Neural progenitor cell (in vitro differentiated cells): ENCODE data around the gene GCSAM. TPM values are rescaled to one million over a fixed set of nuclear protein-coding genes. Genes with fewer than 3 reads are reported as not detected.

Experiments used
- DNase-seq: peaks from one replicate; pipeline ENCODE4 v3.0.0-alpha.2; 2016; ENCODE audit warnings: low spot score
- H2AFZ ChIP-seq: fragments of 200-600 bp; sonication (generic); replicated peaks from 2 replicates; pipeline ENCODE4 v1.6.1; 2016; ENCODE audit warnings: antibody characterized with exemption
- H3F3A ChIP-seq: fragments of 200-600 bp; sonication (generic); 2 replicates; pipeline ENCODE4 v1.6.1; 2016; ENCODE audit warnings: antibody characterized with exemption, low read depth
- H3K27ac ChIP-seq: fragments of 200-600 bp; sonication (generic); 2 replicates; pipeline ENCODE4 v1.5.1; 2016; ENCODE audit warnings: mild to moderate bottlenecking
- H3K27me3 ChIP-seq: fragments of 200-600 bp; sonication (generic); 2 replicates; pipeline ENCODE4 v1.6.1; 2016; ENCODE audit warnings: mild to moderate bottlenecking, moderate library complexity
- H3K36me3 ChIP-seq: fragments of 200-600 bp; sonication (generic); 2 replicates; pipeline ENCODE4 v1.5.1; 2016
- H3K4me1 ChIP-seq: fragments of 200-600 bp; sonication (generic); 2 replicates; pipeline ENCODE4 v1.6.1; 2016; ENCODE audit warnings: mixed run types
- H3K4me2 ChIP-seq: fragments of 200-600 bp; sonication (generic); 2 replicates; pipeline ENCODE4 v1.6.1; 2016
- H3K4me3 ChIP-seq: fragments of 200-600 bp; sonication (generic); 2 replicates; pipeline ENCODE4 v1.5.1; 2016
- H3K79me2 ChIP-seq: fragments of 200-600 bp; sonication (generic); 2 replicates; pipeline ENCODE4 v1.6.1; 2016; ENCODE audit warnings: low read depth
- H3K9ac ChIP-seq: fragments of 200-600 bp; sonication (generic); 2 replicates; pipeline ENCODE4 v1.6.1; 2016
- H3K9me3 ChIP-seq: fragments of 200-600 bp; sonication (generic); 2 replicates; pipeline ENCODE4 v1.5.1; 2016; ENCODE audit warnings: low read depth
- H4K20me1 ChIP-seq: fragments of 200-600 bp; sonication (generic); 2 replicates; pipeline ENCODE4 v1.6.1; 2016; ENCODE audit warnings: low read depth
- H3K27ac Mint-ChIP-seq: 3 replicates; pipeline ENCODE4 v1.8.0; 2021; ENCODE audit warnings: mixed read lengths
- H3K27me3 Mint-ChIP-seq: 2 replicates; pipeline ENCODE4 v1.8.0; 2022; ENCODE audit warnings: low read depth, mild to moderate bottlenecking, inconsistent platforms, moderate library complexity, mixed read lengths; ENCODE audit not compliant: insufficient read depth
- H3K36me3 Mint-ChIP-seq: 3 replicates; pipeline ENCODE4 v1.8.0; 2021; ENCODE audit warnings: mixed read lengths
- H3K4me1 Mint-ChIP-seq: 3 replicates; pipeline ENCODE4 v1.8.0; 2021; ENCODE audit warnings: mixed read lengths
- H3K4me3 Mint-ChIP-seq: 3 replicates; pipeline ENCODE4 v1.8.0; 2021; ENCODE audit warnings: mild to moderate bottlenecking, moderate library complexity, mixed read lengths
- H3K9me3 Mint-ChIP-seq: 3 replicates; pipeline ENCODE4 v1.8.0; 2020; ENCODE audit warnings: mixed read lengths
- EZH2 ChIP-seq: fragments of 200-600 bp; sonication (generic); IDR thresholded peaks from 2 replicates; pipeline ENCODE4 v1.6.1; 2017; ENCODE audit warnings: antibody characterized with exemption, mild to moderate bottlenecking, moderate library complexity
- EZH2phosphoT487 ChIP-seq: fragments of 200-600 bp; sonication (generic); IDR thresholded peaks from 2 replicates; pipeline ENCODE4 v1.6.1; 2017; ENCODE audit warnings: antibody characterized with exemption
- total RNA-seq: library from RNA; depleted of rRNA; stranded (reverse); fragments of >200 nt; gene quantifications from 2 replicates; pipeline ENCODE4 v1.2.3, GENCODE V29; 2015; ENCODE audit warnings: low replicate concordance
- TF ChIP-seq, protein P1 (sequence below): fragments of 200-600 bp; sonication (generic); IDR thresholded peaks from 2 replicates; pipeline ENCODE4 v1.5.1; 2017; ENCODE audit warnings: antibody characterized with exemption, mild to moderate bottlenecking

The GCSAM gene
- total RNA-seq, 1 donor from 2014 or later = not detected

DNA sequence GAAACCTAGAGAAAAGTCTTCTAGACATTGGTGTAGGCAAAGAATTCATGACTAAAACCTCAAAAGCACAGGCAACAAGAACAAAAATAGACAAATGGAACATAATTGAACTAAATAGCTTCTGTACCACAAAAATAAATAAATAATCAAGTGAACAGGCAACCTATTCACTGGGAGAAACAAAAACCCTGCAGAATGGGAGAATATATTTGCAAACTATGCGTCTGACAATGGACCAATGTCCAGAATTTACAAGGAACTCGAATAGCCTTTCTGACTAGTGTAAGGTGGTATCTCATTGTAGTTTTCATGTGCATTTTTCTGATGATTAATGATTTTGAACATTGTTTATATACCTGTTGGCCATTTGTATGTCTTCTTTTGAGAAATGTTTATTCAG lies 37.0 kb upstream of the GCSAM start:
- Histone ChIP-seq H2AFZ (no peak overlapping the region), H3K9ac (no peak overlapping the region), H3K27ac (no peak overlapping the region), H3K9me3 (peaks cover 5% of the 10 kb centered on the region), H3K4me1 (no peaks in the 10 kb centered on the region), H3K4me2 (no peak overlapping the region), H4K20me1 (no peaks in the 10 kb centered on the region), H3F3A (no peaks in the 10 kb centered on the region), H3K79me2 (no peaks in the 10 kb centered on the region), H3K36me3 (no peaks in the 10 kb centered on the region), H3K4me3 (no peak overlapping the region), H3K27me3 (no peaks in the 10 kb centered on the region)
- Mint-ChIP-seq H3K9me3 (peaks cover 8% of the 10 kb centered on the region), H3K27me3 (peaks cover 3% of the 10 kb centered on the region), H3K27ac (no peak overlapping the region), H3K4me1 (peaks cover 3% of the 10 kb centered on the region), H3K36me3 (no peaks in the 10 kb centered on the region), H3K4me3 (no peak overlapping the region)
- DNase-seq = no peak
- TF ChIP-seq, protein P1, sequence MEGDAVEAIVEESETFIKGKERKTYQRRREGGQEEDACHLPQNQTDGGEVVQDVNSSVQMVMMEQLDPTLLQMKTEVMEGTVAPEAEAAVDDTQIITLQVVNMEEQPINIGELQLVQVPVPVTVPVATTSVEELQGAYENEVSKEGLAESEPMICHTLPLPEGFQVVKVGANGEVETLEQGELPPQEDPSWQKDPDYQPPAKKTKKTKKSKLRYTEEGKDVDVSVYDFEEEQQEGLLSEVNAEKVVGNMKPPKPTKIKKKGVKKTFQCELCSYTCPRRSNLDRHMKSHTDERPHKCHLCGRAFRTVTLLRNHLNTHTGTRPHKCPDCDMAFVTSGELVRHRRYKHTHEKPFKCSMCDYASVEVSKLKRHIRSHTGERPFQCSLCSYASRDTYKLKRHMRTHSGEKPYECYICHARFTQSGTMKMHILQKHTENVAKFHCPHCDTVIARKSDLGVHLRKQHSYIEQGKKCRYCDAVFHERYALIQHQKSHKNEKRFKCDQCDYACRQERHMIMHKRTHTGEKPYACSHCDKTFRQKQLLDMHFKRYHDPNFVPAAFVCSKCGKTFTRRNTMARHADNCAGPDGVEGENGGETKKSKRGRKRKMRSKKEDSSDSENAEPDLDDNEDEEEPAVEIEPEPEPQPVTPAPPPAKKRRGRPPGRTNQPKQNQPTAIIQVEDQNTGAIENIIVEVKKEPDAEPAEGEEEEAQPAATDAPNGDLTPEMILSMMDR = no peak
- TF ChIP-seq EZH2 (no peak), EZH2phosphoT487 (no peak)

DNA sequence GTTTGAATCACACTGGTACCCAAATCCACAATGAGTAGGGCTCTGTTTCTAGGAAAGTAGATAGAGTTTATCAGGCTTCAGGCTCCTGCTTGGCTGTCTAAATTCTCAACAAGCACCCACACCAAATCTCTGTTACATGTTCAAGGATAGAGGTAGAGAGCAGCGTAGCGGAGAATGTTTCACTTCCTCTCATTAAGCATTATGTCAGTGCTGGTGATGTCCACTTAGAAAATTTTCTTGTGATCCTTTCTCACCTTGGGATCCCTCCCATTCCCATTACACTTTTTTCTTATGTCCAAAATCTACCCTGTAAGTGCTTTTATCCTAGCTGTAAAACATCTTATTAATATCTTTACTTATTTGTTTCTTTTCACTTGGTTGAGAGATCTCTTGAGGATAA lies 34.7 kb upstream of the GCSAM start:
- Mint-ChIP-seq H3K36me3 (no peaks in the 10 kb centered on the region), H3K9me3 (peaks cover 11% of the 10 kb centered on the region), H3K4me1 (peaks cover 3% of the 10 kb centered on the region), H3K4me3 (no peak overlapping the region), H3K27ac (no peak overlapping the region), H3K27me3 (no peaks in the 10 kb centered on the region)
- no peaks in the 10 kb centered on the region for H3F3A ChIP-seq
- no peak overlapping the region for H3K9ac ChIP-seq
- H4K20me1 ChIP-seq = no peaks in the 10 kb centered on the region
- TF ChIP-seq, protein P1 = no peak
- TF ChIP-seq EZH2 (no peak), EZH2phosphoT487 (no peak)
- no peak overlapping the region for H2AFZ ChIP-seq
- H3K4me3 ChIP-seq = no peak overlapping the region
- no peak overlapping the region for H3K27ac ChIP-seq
- H3K9me3 ChIP-seq = peaks cover 5% of the 10 kb centered on the region
- no peaks in the 10 kb centered on the region for H3K36me3 ChIP-seq
- no peaks in the 10 kb centered on the region for H3K27me3 ChIP-seq
- DNase-seq = no peak
- no peak overlapping the region for H3K4me2 ChIP-seq
- no peaks in the 10 kb centered on the region for H3K79me2 ChIP-seq
- H3K4me1 ChIP-seq = no peaks in the 10 kb centered on the region

DNA sequence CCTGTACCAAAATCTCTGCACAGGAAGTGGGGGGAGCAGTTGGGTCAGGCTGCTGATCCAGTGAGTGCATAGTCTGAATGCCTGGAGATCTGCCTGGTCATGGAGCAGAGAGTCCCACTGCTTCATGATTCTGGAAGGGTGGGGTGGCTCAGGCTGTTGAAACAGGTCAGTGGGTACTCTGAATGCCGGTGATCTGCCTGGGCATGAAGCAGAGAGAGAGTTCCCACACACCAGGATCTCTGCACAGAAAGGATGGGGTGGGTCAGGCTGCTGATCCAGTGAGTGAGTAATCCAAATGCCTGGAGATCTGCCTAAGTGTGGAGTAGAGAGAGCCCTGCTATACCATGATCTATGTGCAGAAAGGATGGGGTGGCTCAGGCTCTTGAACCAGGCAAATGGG lies 16.1 kb upstream of the GCSAM start:
- Histone ChIP-seq H3K36me3 (no peaks in the 10 kb centered on the region), H3K79me2 (no peaks in the 10 kb centered on the region), H2AFZ (no peak overlapping the region), H4K20me1 (no peaks in the 10 kb centered on the region), H3K27me3 (no peaks in the 10 kb centered on the region), H3K9ac (no peak overlapping the region), H3K27ac (no peak overlapping the region), H3K4me3 (no peak overlapping the region), H3K4me1 (peaks cover 9% of the 10 kb centered on the region), H3K9me3 (peaks cover 8% of the 10 kb centered on the region), H3K4me2 (no peak overlapping the region), H3F3A (no peaks in the 10 kb centered on the region)
- Mint-ChIP-seq H3K4me3 (no peak overlapping the region), H3K36me3 (no peaks in the 10 kb centered on the region), H3K27ac (no peak overlapping the region), H3K9me3 (peaks cover 28% of the 10 kb centered on the region), H3K27me3 (peaks cover 4% of the 10 kb centered on the region), H3K4me1 (no peaks in the 10 kb centered on the region)
- TF ChIP-seq EZH2 (no peak), EZH2phosphoT487 (no peak)
- TF ChIP-seq, protein P1 = no peak
- DNase-seq = no peak

DNA sequence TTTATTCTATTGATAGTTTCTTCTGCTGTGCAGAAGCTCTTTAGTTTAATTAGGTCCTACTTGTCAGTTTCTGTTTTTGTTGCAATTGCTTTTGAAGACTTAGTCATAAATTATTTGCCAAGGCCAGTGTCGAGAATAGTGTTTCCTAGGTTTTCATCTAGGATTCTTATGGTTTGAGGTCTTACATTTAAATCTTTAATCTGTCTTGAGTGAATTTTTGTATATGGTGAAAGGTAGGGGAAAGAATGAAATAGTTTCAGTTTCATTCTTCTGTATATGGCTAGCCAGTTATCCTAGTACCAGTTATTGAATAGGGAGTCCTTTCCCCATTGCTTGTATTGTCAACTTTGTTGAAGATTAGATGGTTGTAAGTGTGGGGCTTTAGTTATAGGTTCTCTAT lies 10.6 kb upstream of the GCSAM start:
- Histone ChIP-seq H3K36me3 (no peaks in the 10 kb centered on the region), H3K9me3 (peaks cover 8% of the 10 kb centered on the region), H4K20me1 (no peaks in the 10 kb centered on the region), H3F3A (peaks cover 3% of the 10 kb centered on the region), H3K79me2 (no peaks in the 10 kb centered on the region), H3K9ac (no peak overlapping the region), H3K27me3 (no peaks in the 10 kb centered on the region), H3K4me1 (peaks cover 4% of the 10 kb centered on the region), H3K4me2 (no peak overlapping the region), H3K4me3 (no peak overlapping the region), H2AFZ (no peak overlapping the region), H3K27ac (no peak overlapping the region)
- peaks cover 2% of the 10 kb centered on the region for H3K27me3 Mint-ChIP-seq
- H3K9me3 Mint-ChIP-seq = peaks cover 25% of the 10 kb centered on the region
- no peak for DNase-seq
- peaks cover 7% of the 10 kb centered on the region for H3K4me1 Mint-ChIP-seq
- no peaks in the 10 kb centered on the region for H3K36me3 Mint-ChIP-seq
- H3K27ac Mint-ChIP-seq = no peak overlapping the region
- no peak overlapping the region for H3K4me3 Mint-ChIP-seq
- TF ChIP-seq, protein P1 = no peak
- no peak for TF ChIP-seq EZH2
- no peak for TF ChIP-seq EZH2phosphoT487
